Measurements from ENCODE around the gene GPS1. TPM values are rescaled to one million over a fixed set of nuclear protein-coding genes. Genes with fewer than 3 reads are reported as not detected.

Gene GPS1
- total and polyA plus RNA-seq, 9 of the 15 experiments (the other 6 are each of a cell fraction or from before 2014, with no cell fraction given) = 3.1 to 167 (median 69.9) TPM

GRCh38 chr17:82047379-82047778 lies 4.3 kb upstream of the GPS1 start:
- Histone ChIP-seq H2AFZ (ENCODE audit: low read depth, low read length) (no peak overlapping the region), H3K9me1 (ENCODE audit: control insufficient read depth, insufficient read depth, low read length) (peaks cover 2% of the 10 kb centered on the region), H3K9me3 (replicated peaks; ENCODE audit: control insufficient read depth, insufficient read depth, low read depth, low read length) (no peaks in the 10 kb centered on the region), H3K36me3 (ENCODE audit: control insufficient read depth, insufficient read depth, low read length) (peaks cover 36% of the 10 kb centered on the region; the same call in 2 of the 3 replicates), H3K27me3 (ENCODE audit: control insufficient read depth in 2 of 2, insufficient read depth in 2 of 2, low read length in 2 of 2) (no peaks in the 10 kb centered on the region), H3K4me3 (no peak overlapping the region), H3K4me1 (replicated peaks in 1 of 2; ENCODE audit: control insufficient read depth in 2 of 2, insufficient read depth in 2 of 2, low read length in 2 of 2) (peaks cover 6 to 70% of the 10 kb centered on the region in 2 experiments; a peak in 3 of 5 replicates), H3K27ac (ENCODE audit: extremely low read depth, low read depth, low read length) (no peak overlapping the region), H4K20me1 (replicated peaks; ENCODE audit: control insufficient read depth, insufficient read depth, low read length) (0 out of 2 replicates have a peak, but pooled peaks cover 3% of the 10 kb centered on the region), H3K4me2 (ENCODE audit: insufficient read depth, low read length) (no peak overlapping the region), H3K79me2 (ENCODE audit: control insufficient read depth, insufficient read depth, low read length) (peaks cover 17% of the 10 kb centered on the region), H3K9ac (ENCODE audit: insufficient read depth in 1 of 2, low read depth in 2 of 2, low read length in 2 of 2) (peak overlapping the region in 1 of 2 experiments; percentile 65; a peak in 2 of 4 replicates)
- FAIRE-seq = no peak
- POLR2A ChIA-PET = no interaction called here
- in situ Hi-C loops (cut with MboI) (no loop called here), intact Hi-C loops (cut with micrococcal nuclease) (no loop called here)
- TF ChIP-seq TCFL5 (CRISPR knock-in tag; conservative IDR thresholded peaks at IDR 0.05) = no peak
- TF ChIP-seq HDAC1 (IDR thresholded peaks at IDR 0.05) = no peak
- TF ChIP-seq TBP (optimal IDR thresholded peaks at IDR 0.05; ENCODE audit: low read depth, low read length) = no peak
- no peak for TF ChIP-seq ZNF41 (CRISPR knock-in tag; conservative IDR thresholded peaks at IDR 0.05)
- no peak for TF ChIP-seq SMAD4 (CRISPR knock-in tag; conservative IDR thresholded peaks at IDR 0.05)
- peak; percentile 60 for TF ChIP-seq RBFOX2 (IDR thresholded peaks at IDR 0.05; ENCODE audit: low read depth, low read length)
- TF ChIP-seq, protein P1, sequence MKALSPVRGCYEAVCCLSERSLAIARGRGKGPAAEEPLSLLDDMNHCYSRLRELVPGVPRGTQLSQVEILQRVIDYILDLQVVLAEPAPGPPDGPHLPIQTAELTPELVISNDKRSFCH (CRISPR knock-in tag; IDR thresholded peaks at IDR 0.05) = no peak
- TF ChIP-seq, protein P1 (tag; IDR thresholded peaks at IDR 0.05) = no peak
- peak; percentile 93 for TF ChIP-seq EGR1 (conservative IDR thresholded peaks at IDR 0.05)
- no peak for TF ChIP-seq SLC30A9 (CRISPR knock-in tag; IDR thresholded peaks at IDR 0.05)
- no peak for TF ChIP-seq PCBP1 (IDR thresholded peaks at IDR 0.05; ENCODE audit: low read depth, low read length, poor library complexity, severe bottlenecking)
- TF ChIP-seq, protein P2, sequence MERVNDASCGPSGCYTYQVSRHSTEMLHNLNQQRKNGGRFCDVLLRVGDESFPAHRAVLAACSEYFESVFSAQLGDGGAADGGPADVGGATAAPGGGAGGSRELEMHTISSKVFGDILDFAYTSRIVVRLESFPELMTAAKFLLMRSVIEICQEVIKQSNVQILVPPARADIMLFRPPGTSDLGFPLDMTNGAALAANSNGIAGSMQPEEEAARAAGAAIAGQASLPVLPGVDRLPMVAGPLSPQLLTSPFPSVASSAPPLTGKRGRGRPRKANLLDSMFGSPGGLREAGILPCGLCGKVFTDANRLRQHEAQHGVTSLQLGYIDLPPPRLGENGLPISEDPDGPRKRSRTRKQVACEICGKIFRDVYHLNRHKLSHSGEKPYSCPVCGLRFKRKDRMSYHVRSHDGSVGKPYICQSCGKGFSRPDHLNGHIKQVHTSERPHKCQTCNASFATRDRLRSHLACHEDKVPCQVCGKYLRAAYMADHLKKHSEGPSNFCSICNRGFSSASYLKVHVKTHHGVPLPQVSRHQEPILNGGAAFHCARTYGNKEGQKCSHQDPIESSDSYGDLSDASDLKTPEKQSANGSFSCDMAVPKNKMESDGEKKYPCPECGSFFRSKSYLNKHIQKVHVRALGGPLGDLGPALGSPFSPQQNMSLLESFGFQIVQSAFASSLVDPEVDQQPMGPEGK (CRISPR knock-in tag; IDR thresholded peaks at IDR 0.05; ENCODE audit: borderline replicate concordance) = no peak
- TF ChIP-seq SIN3B (IDR thresholded peaks at IDR 0.05; ENCODE audit: low read depth) = no peak
- no peak for TF ChIP-seq NCOA4 (IDR thresholded peaks at IDR 0.05; ENCODE audit: partially characterized antibody)
- no peak for TF ChIP-seq CSDE1 (IDR thresholded peaks at IDR 0.05)
- no peak for TF ChIP-seq BCOR (IDR thresholded peaks at IDR 0.05)
- TF ChIP-seq, protein P3, sequence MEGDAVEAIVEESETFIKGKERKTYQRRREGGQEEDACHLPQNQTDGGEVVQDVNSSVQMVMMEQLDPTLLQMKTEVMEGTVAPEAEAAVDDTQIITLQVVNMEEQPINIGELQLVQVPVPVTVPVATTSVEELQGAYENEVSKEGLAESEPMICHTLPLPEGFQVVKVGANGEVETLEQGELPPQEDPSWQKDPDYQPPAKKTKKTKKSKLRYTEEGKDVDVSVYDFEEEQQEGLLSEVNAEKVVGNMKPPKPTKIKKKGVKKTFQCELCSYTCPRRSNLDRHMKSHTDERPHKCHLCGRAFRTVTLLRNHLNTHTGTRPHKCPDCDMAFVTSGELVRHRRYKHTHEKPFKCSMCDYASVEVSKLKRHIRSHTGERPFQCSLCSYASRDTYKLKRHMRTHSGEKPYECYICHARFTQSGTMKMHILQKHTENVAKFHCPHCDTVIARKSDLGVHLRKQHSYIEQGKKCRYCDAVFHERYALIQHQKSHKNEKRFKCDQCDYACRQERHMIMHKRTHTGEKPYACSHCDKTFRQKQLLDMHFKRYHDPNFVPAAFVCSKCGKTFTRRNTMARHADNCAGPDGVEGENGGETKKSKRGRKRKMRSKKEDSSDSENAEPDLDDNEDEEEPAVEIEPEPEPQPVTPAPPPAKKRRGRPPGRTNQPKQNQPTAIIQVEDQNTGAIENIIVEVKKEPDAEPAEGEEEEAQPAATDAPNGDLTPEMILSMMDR (IDR thresholded peaks at IDR 0.05 in 2 of 3, conservative IDR thresholded peaks at IDR 0.05 in 1 of 3; ENCODE audit: insufficient read depth in 2 of 3, low read depth in 1 of 3, low read length in 3 of 3) = no peak
- ATAC-seq = no peak
- CTCF ChIA-PET (ENCODE audit: low intra/inter-chr PET ratio) = no interaction called here
- BruUV-seq (replicated peaks) = no TSS peak
- WGBS (ENCODE audit: insufficient coverage, low coverage, missing lambda C conversion rate) = 84% methylated on average over 17 of the region's 24 CpGs
- DNase-seq (ENCODE audit: extremely low read depth in 1 of 4, low spot score in 3 of 4) = peak in 2 of 4 experiments; percentile 11 to 18

All from K562 (cell line).